ENCODE results near the gene KIAA0586. TPM values are rescaled to one million over a fixed set of nuclear protein-coding genes. Genes with fewer than 3 reads are reported as not detected.
"Not testable (repeated sequence)": the region's sequence is repeated elsewhere in the genome, so short reads cannot be mapped to it uniquely, and the experiment has no call there.

KIAA0586 gene
- 10 to 100 TPM; 16.3 to 26.6 (median 23.8) TPM for polyA plus RNA-seq (ENCODE audit: insufficient read depth in 1 of 5, insufficient read length in 5 of 5, low replicate concordance in 1 of 5)
- long read RNA-seq, donor 1: 0 reads
- long read RNA-seq, donor 2: 0 reads
- long read RNA-seq, donor 3: 0 reads
- long read RNA-seq, donor 4: 0 reads
- long read RNA-seq, donor 5: 0 reads
- long read RNA-seq, donor 6: 0 reads
- long read RNA-seq, donor 7, partial matches to known transcripts: 6 of 6 reads
- long read RNA-seq, donor 7, other reads (novel, unspliced or antisense): 0 of 6 reads
- long read RNA-seq, donor 8: 0 reads

- peak; percentile 96 to 97 for DNase-seq
Measured at GRCh38 chr14:58427281-58428117, at the start of gene KIAA0586, which contains the start of gene TIMM9. Gene KIAA0586, plus strand, starts transcription at chr14:58427719. Its CDS starts 546 bp downstream, at chr14:58428265. Gene TIMM9, minus strand, starts transcription at chr14:58427531. Its CDS starts 15,586 bp downstream, at chr14:58411945.

GRCh38 chr14:58390830-58391229 lies 36.7 kb upstream of the KIAA0586 start:
- no peak for DNase-seq

- no peak for DNase-seq
Measured at GRCh38 chr14:58395562-58395811, 32.0 kb upstream of the KIAA0586 start.

- DNase-seq: peak; percentile 66 to 73
Measured at GRCh38 chr14:58395812-58396788, 31.4 kb upstream of the KIAA0586 start, which contains the start of gene TOMM20L. Gene TOMM20L, plus strand, starts transcription at chr14:58395930. Its CDS starts 28 bp downstream, at chr14:58395958.

- no peak for DNase-seq
Measured at GRCh38 chr14:58397156-58397555, 30.4 kb upstream of the KIAA0586 start.

GRCh38 chr14:58398495-58398894 lies 29.0 kb upstream of the KIAA0586 start:
- no peak for DNase-seq

GRCh38 chr14:58398895-58399294 lies 28.6 kb upstream of the KIAA0586 start:
- DNase-seq: no peak

GRCh38 chr14:58401587-58401986 lies 25.9 kb upstream of the KIAA0586 start:
- no peak for DNase-seq

- no peak for DNase-seq
Measured at GRCh38 chr14:58408681-58409215, 18.8 kb upstream of the KIAA0586 start.

- DNase-seq: no peak
Measured at GRCh38 chr14:58414845-58415244, 12.7 kb upstream of the KIAA0586 start.

GRCh38 chr14:58415636-58416547 lies 11.6 kb upstream of the KIAA0586 start:
- no peak for DNase-seq

GRCh38 chr14:58416934-58417333 lies 10.6 kb upstream of the KIAA0586 start:
- not testable (repeated sequence) for DNase-seq

- DNase-seq: no peak
Measured at GRCh38 chr14:58426670-58427280, 744 bp upstream of the KIAA0586 start.

GRCh38 chr14:58428118-58428683 lies 682 bp downstream of the KIAA0586 start:
- peak; percentile 32 to 39 for DNase-seq

- DNase-seq: no peak
Measured at GRCh38 chr14:58430156-58430555, 2.6 kb downstream of the KIAA0586 start.

GRCh38 chr14:58439476-58439875 lies 12.0 kb downstream of the KIAA0586 start:
- DNase-seq: no peak

GRCh38 chr14:58444627-58445026 lies 17.1 kb downstream of the KIAA0586 start:
- no peak for DNase-seq

GRCh38 chr14:58455593-58456265 lies 28.2 kb downstream of the KIAA0586 start:
- no peak for DNase-seq

- DNase-seq: no peak
Measured at GRCh38 chr14:58460772-58461171, 33.3 kb downstream of the KIAA0586 start.
